Measurements from ENCODE around the gene SRSF4.
"Not testable (repeated sequence)": the region's sequence is repeated elsewhere in the genome, so short reads cannot be mapped to it uniquely, and the experiment has no call there.

- not testable (repeated sequence) for TF ChIP-seq SUZ12 (IDR thresholded peaks at IDR 0.05); SP1 (IDR thresholded peaks at IDR 0.05); TARDBP (IDR thresholded peaks at IDR 0.05); L3MBTL2 (conservative IDR thresholded peaks at IDR 0.05); ELF4 (IDR thresholded peaks at IDR 0.05); BHLHE40 (IDR thresholded peaks at IDR 0.05; ENCODE audit: borderline replicate concordance); FOXK2 (IDR thresholded peaks at IDR 0.05); ARNT (IDR thresholded peaks at IDR 0.05); HDGF (IDR thresholded peaks at IDR 0.05; ENCODE audit: borderline replicate concordance); FOXA1 (IDR thresholded peaks at IDR 0.05)
- TF ChIP-seq, protein P1, sequence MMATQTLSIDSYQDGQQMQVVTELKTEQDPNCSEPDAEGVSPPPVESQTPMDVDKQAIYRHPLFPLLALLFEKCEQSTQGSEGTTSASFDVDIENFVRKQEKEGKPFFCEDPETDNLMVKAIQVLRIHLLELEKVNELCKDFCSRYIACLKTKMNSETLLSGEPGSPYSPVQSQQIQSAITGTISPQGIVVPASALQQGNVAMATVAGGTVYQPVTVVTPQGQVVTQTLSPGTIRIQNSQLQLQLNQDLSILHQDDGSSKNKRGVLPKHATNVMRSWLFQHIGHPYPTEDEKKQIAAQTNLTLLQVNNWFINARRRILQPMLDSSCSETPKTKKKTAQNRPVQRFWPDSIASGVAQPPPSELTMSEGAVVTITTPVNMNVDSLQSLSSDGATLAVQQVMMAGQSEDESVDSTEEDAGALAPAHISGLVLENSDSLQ (IDR thresholded peaks at IDR 0.05) = not testable (repeated sequence)
Measured at GRCh38 chr1:29131056-29131455, 50.6 kb downstream of the SRSF4 start.
